Measurements from ENCODE around the gene MATCAP1.

DNA sequence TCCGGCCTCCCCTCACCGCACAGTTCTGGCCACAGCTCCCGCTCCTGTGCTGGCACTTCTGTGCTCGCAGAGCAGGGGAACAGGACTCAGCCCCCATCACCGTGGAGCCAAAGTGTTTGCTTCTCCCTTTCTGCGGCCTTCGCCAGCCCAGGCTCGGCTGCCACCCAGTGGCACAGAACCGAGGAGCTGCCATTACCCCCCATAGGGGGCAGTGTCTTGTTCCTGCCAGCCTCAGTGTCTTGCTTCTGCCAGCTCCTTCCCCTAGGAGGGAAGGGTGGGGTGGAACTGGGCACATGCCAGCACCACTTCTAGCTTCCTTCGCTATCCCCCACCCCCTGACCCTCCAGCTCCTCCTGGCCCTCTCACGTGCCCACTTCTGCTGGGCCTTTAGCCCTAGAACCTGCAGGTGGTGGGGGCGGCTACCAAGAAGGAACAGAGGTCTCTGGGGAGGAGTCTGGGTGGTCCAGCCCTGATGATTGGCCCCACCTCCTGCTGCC lies 14.5 kb upstream of the MATCAP1 start:
- TF ChIP-seq, protein P1, sequence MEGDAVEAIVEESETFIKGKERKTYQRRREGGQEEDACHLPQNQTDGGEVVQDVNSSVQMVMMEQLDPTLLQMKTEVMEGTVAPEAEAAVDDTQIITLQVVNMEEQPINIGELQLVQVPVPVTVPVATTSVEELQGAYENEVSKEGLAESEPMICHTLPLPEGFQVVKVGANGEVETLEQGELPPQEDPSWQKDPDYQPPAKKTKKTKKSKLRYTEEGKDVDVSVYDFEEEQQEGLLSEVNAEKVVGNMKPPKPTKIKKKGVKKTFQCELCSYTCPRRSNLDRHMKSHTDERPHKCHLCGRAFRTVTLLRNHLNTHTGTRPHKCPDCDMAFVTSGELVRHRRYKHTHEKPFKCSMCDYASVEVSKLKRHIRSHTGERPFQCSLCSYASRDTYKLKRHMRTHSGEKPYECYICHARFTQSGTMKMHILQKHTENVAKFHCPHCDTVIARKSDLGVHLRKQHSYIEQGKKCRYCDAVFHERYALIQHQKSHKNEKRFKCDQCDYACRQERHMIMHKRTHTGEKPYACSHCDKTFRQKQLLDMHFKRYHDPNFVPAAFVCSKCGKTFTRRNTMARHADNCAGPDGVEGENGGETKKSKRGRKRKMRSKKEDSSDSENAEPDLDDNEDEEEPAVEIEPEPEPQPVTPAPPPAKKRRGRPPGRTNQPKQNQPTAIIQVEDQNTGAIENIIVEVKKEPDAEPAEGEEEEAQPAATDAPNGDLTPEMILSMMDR (IDR thresholded peaks at IDR 0.05; ENCODE audit: insufficient read depth, low read length), result peak; percentile 67
- TF ChIP-seq POLR2AphosphoS5 (IDR thresholded peaks at IDR 0.05; ENCODE audit: low read depth), result no peak
- TF ChIP-seq, protein P2, sequence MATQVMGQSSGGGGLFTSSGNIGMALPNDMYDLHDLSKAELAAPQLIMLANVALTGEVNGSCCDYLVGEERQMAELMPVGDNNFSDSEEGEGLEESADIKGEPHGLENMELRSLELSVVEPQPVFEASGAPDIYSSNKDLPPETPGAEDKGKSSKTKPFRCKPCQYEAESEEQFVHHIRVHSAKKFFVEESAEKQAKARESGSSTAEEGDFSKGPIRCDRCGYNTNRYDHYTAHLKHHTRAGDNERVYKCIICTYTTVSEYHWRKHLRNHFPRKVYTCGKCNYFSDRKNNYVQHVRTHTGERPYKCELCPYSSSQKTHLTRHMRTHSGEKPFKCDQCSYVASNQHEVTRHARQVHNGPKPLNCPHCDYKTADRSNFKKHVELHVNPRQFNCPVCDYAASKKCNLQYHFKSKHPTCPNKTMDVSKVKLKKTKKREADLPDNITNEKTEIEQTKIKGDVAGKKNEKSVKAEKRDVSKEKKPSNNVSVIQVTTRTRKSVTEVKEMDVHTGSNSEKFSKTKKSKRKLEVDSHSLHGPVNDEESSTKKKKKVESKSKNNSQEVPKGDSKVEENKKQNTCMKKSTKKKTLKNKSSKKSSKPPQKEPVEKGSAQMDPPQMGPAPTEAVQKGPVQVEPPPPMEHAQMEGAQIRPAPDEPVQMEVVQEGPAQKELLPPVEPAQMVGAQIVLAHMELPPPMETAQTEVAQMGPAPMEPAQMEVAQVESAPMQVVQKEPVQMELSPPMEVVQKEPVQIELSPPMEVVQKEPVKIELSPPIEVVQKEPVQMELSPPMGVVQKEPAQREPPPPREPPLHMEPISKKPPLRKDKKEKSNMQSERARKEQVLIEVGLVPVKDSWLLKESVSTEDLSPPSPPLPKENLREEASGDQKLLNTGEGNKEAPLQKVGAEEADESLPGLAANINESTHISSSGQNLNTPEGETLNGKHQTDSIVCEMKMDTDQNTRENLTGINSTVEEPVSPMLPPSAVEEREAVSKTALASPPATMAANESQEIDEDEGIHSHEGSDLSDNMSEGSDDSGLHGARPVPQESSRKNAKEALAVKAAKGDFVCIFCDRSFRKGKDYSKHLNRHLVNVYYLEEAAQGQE (IDR thresholded peaks at IDR 0.05; ENCODE audit: insufficient replicate concordance, low read depth), result no peak

Data from HL-60 (cell line).